ENCODE data around the gene TBC1D8.

GRCh38 chr2:101076581-101076980, 74.6 kb downstream of the TBC1D8 start:
- TF ChIP-seq, protein P1, sequence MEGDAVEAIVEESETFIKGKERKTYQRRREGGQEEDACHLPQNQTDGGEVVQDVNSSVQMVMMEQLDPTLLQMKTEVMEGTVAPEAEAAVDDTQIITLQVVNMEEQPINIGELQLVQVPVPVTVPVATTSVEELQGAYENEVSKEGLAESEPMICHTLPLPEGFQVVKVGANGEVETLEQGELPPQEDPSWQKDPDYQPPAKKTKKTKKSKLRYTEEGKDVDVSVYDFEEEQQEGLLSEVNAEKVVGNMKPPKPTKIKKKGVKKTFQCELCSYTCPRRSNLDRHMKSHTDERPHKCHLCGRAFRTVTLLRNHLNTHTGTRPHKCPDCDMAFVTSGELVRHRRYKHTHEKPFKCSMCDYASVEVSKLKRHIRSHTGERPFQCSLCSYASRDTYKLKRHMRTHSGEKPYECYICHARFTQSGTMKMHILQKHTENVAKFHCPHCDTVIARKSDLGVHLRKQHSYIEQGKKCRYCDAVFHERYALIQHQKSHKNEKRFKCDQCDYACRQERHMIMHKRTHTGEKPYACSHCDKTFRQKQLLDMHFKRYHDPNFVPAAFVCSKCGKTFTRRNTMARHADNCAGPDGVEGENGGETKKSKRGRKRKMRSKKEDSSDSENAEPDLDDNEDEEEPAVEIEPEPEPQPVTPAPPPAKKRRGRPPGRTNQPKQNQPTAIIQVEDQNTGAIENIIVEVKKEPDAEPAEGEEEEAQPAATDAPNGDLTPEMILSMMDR (conservative IDR thresholded peaks at IDR 0.05; ENCODE audit: low read depth, low read length): no peak
- TF ChIP-seq EZH2 (IDR thresholded peaks at IDR 0.05; ENCODE audit: borderline replicate concordance, low read depth, low read length, poor library complexity, severe bottlenecking): no peak

All from A673 (cell line).